Tibial artery (tissue), 4 donors: ENCODE data around the gene TMLHE.

Experiments used
- DNase-seq, 2 donors: peaks; one replicate each; pipeline ENCODE4 v3.0.0-alpha.2; 2019
- H3K27ac ChIP-seq, 2 donors: fragments of 200-600 bp; sonication (generic) in 1 of 2; 1 replicate in 1 of 2; 2 replicates in 1 of 2; pipeline ENCODE4 v1.5.1; 2018 to 2019; ENCODE audit warnings: mild to moderate bottlenecking in 1 of 2
- H3K27me3 ChIP-seq, 2 donors: fragments of 200-600 bp; sonication (generic) in 1 of 2; one replicate each; pipeline versions ENCODE4 v1.5.1 to v1.6.0; 2016 to 2019
- H3K36me3 ChIP-seq, 3 donors: fragments of 200-600 bp; sonication (generic) in 2 of 3; one replicate each; pipeline ENCODE4 v1.5.1; 2016 to 2019; ENCODE audit warnings: mild to moderate bottlenecking in 2 of 3
- H3K4me1 ChIP-seq, 4 donors: fragments of 200-600 bp; sonication (generic) in 2 of 4; 1 replicate in 3 of 4; 2 replicates in 1 of 4; pipeline ENCODE4 v1.5.1; 2016 to 2019
- H3K4me3 ChIP-seq, 2 donors: fragments of 200-600 bp; sonication (generic) in 1 of 2; 1 replicate in 1 of 2; 2 replicates in 1 of 2; pipeline ENCODE4 v1.5.1; 2018 to 2019; ENCODE audit warnings: mild to moderate bottlenecking in 2 of 2
- H3K9me3 ChIP-seq, 3 donors: fragments of 200-600 bp; sonication (generic) in 1 of 3; one replicate each; pipeline ENCODE4 v1.5.1; 2016 to 2019
- intact Hi-C: fragments of 100-400 bp; cut with DNase I; formaldehyde crosslinking; loops from one replicate; pipeline ENCODE4 v1.15.0; 2023; ENCODE audit warnings: low total_unique reads
- TF ChIP-seq, protein P1 (sequence below), 2 experiments: fragments of 200-600 bp in 1 of 2; fragments of 450-650 bp in 1 of 2; IDR thresholded peaks; one replicate each; pipeline ENCODE4 v1.5.1; 2017 to 2019; ENCODE audit warnings: antibody characterized with exemption in 2 of 2, mild to moderate bottlenecking in 1 of 2, moderate library complexity in 1 of 2

The TMLHE gene

DNA sequence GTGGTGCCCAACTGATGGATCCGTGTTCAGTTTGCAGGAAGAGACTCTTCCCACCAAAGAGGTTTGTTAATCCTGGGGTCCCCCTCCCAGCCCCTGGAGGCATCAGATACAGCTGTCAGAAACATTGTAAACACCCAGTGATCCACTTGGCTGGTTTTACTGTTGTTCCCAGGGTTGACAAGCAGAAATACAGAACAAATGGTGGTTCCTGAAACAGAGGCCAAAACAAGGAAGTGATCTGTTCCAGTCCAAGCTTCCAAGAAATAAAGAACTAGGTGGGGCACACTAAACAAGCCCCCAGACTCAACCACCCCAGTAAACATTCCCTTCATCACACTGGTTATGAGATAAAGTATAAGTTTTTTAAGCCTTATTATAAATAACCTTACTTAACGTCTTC is 1.4 kb downstream of the TMLHE start:
- Histone ChIP-seq H3K27me3 (no peaks in the 10 kb centered on the region), H3K4me3 (peak overlapping the region; percentile 74 to 82), H3K36me3 (no peaks in the 10 kb centered on the region), H3K9me3 (peaks cover 0 to 4% (median 0%) of the 10 kb centered on the region in 3 donors), H3K4me1 (peaks cover 0 to 10% (median 0%) of the 10 kb centered on the region in 4 donors), H3K27ac (peak overlapping the region in 1 of 2 donors; percentile 94)
- TF ChIP-seq, protein P1, sequence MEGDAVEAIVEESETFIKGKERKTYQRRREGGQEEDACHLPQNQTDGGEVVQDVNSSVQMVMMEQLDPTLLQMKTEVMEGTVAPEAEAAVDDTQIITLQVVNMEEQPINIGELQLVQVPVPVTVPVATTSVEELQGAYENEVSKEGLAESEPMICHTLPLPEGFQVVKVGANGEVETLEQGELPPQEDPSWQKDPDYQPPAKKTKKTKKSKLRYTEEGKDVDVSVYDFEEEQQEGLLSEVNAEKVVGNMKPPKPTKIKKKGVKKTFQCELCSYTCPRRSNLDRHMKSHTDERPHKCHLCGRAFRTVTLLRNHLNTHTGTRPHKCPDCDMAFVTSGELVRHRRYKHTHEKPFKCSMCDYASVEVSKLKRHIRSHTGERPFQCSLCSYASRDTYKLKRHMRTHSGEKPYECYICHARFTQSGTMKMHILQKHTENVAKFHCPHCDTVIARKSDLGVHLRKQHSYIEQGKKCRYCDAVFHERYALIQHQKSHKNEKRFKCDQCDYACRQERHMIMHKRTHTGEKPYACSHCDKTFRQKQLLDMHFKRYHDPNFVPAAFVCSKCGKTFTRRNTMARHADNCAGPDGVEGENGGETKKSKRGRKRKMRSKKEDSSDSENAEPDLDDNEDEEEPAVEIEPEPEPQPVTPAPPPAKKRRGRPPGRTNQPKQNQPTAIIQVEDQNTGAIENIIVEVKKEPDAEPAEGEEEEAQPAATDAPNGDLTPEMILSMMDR (IDR thresholded peaks at IDR 0.05) = no peak
- DNase-seq = no peak
- intact Hi-C loops = no loop called here

DNA sequence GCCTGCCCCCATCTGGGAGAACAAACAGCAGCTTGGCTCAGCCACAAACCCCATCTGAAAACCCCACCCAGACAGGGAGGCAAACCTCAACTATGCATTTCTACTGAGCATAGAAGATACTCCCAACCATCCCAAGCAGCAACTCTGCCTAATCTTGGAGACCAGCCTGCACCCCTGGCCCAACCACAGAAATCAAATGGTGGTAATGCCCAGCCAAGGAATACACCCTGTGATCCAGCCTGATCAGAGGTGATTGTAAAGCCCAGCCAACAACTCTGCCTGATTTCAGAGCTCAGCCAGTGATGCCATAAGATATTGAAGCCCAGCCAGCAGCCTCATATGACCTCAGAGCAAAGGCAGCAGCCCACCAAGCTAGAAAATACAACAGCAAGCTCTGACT is 19.8 kb downstream of the TMLHE start:
- intact Hi-C loops = no loop called here
- DNase-seq = no peak
- H3K27ac ChIP-seq = no peak overlapping the region

DNA sequence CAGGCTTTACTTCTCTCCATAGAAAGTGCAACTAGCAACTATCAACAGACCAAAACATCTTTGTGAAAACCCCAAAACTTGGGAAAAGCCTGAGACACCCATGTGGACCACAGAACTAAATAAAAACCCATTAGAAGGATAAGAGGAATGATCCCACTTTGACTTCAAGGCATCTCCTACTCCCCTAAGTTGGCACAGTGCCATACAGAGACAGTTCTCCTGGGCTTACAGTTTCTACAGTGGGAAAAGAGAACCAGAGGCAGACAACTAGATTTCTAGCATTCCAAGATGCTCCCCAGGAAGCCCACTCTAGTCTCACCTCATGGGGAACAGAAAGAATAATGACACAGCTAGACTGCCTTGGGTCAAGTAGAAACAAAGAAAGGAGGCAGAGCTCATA is 20.4 kb downstream of the TMLHE start:
- H3K9me3 ChIP-seq = peaks cover 0 to 44% (median 5%) of the 10 kb centered on the region in 3 donors
- no peak overlapping the region for H3K4me3 ChIP-seq
- no peak overlapping the region for H3K27ac ChIP-seq
- H3K27me3 ChIP-seq = no peaks in the 10 kb centered on the region
- TF ChIP-seq, protein P1 (IDR thresholded peaks at IDR 0.05) = no peak
- no peak for DNase-seq
- peaks cover 0 to 14% (median 0%) of the 10 kb centered on the region in 3 donors for H3K36me3 ChIP-seq
- no peaks in the 10 kb centered on the region for H3K4me1 ChIP-seq
- intact Hi-C loops = no loop called here

More for the DNA sequence above, 19.8 kb downstream of the TMLHE start:
- TF ChIP-seq, protein P1 (IDR thresholded peaks at IDR 0.05) = no peak
- Histone ChIP-seq H3K27me3 (no peaks in the 10 kb centered on the region), H3K36me3 (peaks cover 0 to 14% (median 0%) of the 10 kb centered on the region in 3 donors), H3K4me1 (no peaks in the 10 kb centered on the region), H3K4me3 (no peak overlapping the region), H3K9me3 (peaks cover 0 to 40% (median 5%) of the 10 kb centered on the region in 3 donors)

DNA sequence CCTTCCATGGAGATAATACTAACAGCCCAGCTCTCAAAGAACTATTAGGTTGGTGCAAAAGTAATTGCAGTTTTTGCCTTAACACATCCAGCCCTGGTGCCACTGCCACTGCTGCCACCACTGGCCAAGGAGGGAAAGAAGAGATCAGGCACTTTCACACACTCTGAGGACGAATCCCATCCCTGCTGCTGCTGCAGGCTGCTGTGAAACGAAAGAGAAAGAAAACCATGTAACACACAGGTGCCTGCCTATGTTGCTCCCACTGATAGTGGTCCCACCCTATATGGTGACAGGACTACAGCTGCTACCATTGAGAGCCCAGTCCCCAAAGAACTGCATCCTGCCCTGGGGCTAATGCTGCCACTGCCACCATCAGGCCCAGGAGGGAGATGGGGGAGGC is 35.1 kb downstream of the TMLHE start:
- intact Hi-C loops = no loop called here
- TF ChIP-seq, protein P1 (IDR thresholded peaks at IDR 0.05) = no peak
- no peak overlapping the region for H3K27ac ChIP-seq

DNA sequence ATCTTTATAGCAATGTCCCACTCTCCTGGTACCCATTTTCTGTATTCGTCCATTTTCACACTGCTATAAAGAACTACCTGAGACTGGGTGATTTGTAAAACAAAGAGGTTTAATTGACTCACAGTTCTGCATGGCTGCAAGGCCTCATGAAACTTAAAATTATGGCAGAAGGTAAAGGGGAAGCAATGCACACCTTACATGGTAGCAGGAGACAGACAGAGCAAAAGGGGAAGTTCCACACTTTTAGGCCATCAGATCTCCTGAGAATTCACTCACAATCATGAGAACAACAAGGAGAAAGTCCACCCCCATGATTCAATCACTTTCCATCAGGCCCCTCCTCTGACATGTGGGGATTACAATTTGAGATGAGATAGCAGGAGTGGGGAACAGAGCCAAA is 49.7 kb downstream of the TMLHE start:
- Histone ChIP-seq H3K9me3 (no peaks in the 10 kb centered on the region), H3K36me3 (no peaks in the 10 kb centered on the region), H3K27ac (no peak overlapping the region), H3K4me1 (no peaks in the 10 kb centered on the region), H3K27me3 (no peaks in the 10 kb centered on the region), H3K4me3 (no peak overlapping the region)
- intact Hi-C loops = no loop called here
- TF ChIP-seq, protein P1 (IDR thresholded peaks at IDR 0.05) = no peak
- DNase-seq = no peak

More for the DNA sequence above, 35.1 kb downstream of the TMLHE start:
- Histone ChIP-seq H3K9me3 (peaks cover 0 to 17% (median 6%) of the 10 kb centered on the region in 3 donors), H3K27me3 (no peaks in the 10 kb centered on the region), H3K36me3 (no peaks in the 10 kb centered on the region), H3K4me1 (no peaks in the 10 kb centered on the region), H3K4me3 (no peak overlapping the region)
- DNase-seq = no peak

DNA sequence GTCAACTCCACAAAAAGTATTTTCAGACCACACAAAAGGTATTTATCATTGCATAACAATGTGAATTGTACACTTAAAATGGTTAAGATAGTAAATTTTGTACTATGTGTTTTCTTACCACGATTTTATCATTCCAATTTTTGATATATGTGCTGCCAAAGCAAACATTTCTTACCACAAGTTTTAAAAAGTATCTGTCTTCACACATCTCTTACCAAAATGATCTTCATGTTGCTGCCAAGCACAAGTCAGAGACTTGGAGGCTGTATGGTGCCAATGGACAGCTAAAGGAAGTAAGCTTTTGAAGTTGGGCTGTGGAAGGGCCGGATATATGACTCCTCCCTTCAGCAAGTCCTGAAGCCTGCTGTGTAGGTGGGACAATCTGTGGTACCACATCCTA is 67.9 kb downstream of the TMLHE start:
- no peaks in the 10 kb centered on the region for H3K27me3 ChIP-seq
- H3K4me3 ChIP-seq = no peak overlapping the region
- DNase-seq = no peak
- H3K36me3 ChIP-seq = peaks cover 5 to 36% (median 11%) of the 10 kb centered on the region in 3 donors
- peaks cover 0 to 32% (median 3%) of the 10 kb centered on the region in 3 donors for H3K9me3 ChIP-seq
- peaks cover 0 to 7% (median 0%) of the 10 kb centered on the region in 4 donors for H3K4me1 ChIP-seq
- intact Hi-C loops = no loop called here
- TF ChIP-seq, protein P1 (IDR thresholded peaks at IDR 0.05) = no peak
- H3K27ac ChIP-seq = no peak overlapping the region
